CD14-positive monocyte (primary cell): ENCODE data around the gene COX7A1. TPM values are rescaled to one million over a fixed set of nuclear protein-coding genes. Genes with fewer than 3 reads are reported as not detected.

Source experiments
- DNase-seq, 3 donors: peaks; one replicate each; pipeline ENCODE4 v3.0.0-alpha.2; 2011 to 2022
- H2AFZ ChIP-seq: 2 replicates; pipeline ENCODE4 v1.6.0; 2012; ENCODE audit warnings: mild to moderate bottlenecking, low read depth, low read length, inconsistent platforms; ENCODE audit not compliant: insufficient read depth, poor library complexity, severe bottlenecking
- H3K27ac ChIP-seq, 2 donors: 1 replicate in 1 of 2; 2 replicates in 1 of 2; pipeline ENCODE4 v1.5.1; 2012 to 2013; ENCODE audit warnings: low read length in 2 of 2, control low read depth in 1 of 2, inconsistent platforms in 1 of 2, low read depth in 1 of 2, mild to moderate bottlenecking in 1 of 2
- H3K27me3 ChIP-seq, 2 donors: one replicate each; pipeline versions ENCODE4 v1.6.0 to v1.6.1; 2011 to 2013; ENCODE audit warnings: low read length in 2 of 2; ENCODE audit not compliant: control insufficient read depth in 2 of 2, insufficient read depth in 2 of 2
- H3K36me3 ChIP-seq, 2 donors: replicated peaks in 1 of 2; 1 replicate in 1 of 2; 2 replicates in 1 of 2; pipeline versions ENCODE4 v1.5.1 to v1.6.1; 2012 to 2013; ENCODE audit warnings: low read length in 2 of 2, control low read depth in 1 of 2, inconsistent platforms in 1 of 2, mild to moderate bottlenecking in 1 of 2; ENCODE audit not compliant: insufficient read depth in 2 of 2, control insufficient read depth in 1 of 2
- H3K4me1 ChIP-seq, 2 donors: 1 replicate in 1 of 2; 2 replicates in 1 of 2; pipeline versions ENCODE4 v1.5.1 to v1.6.1; 2012 to 2013; ENCODE audit warnings: low read length in 2 of 2, control low read depth in 1 of 2, inconsistent platforms in 1 of 2, mild to moderate bottlenecking in 1 of 2, moderate library complexity in 1 of 2; ENCODE audit not compliant: insufficient read depth in 2 of 2, control insufficient read depth in 1 of 2
- H3K4me2 ChIP-seq: replicated peaks from 2 replicates; pipeline ENCODE3; 2012; ENCODE audit warnings: low read length, moderate library complexity, mild to moderate bottlenecking; ENCODE audit not compliant: poor library complexity, severe bottlenecking; ENCODE audit errors: extremely low read depth
- H3K4me3 ChIP-seq, 3 experiments: fragments of 200-600 bp in 1 of 3; sonication (generic) in 1 of 3; replicated peaks in 1 of 3; 1 replicate in 2 of 3; 2 replicates in 1 of 3; pipeline ENCODE4 v1.5.1; 2011 to 2013; ENCODE audit warnings: low read length in 3 of 3, mild to moderate bottlenecking in 3 of 3, control low read depth in 2 of 3, low read depth in 2 of 3, inconsistent platforms in 1 of 3, moderate library complexity in 1 of 3
- H3K79me2 ChIP-seq: 2 replicates; pipeline ENCODE4 v1.6.0; 2012; ENCODE audit warnings: mild to moderate bottlenecking, control low read depth, inconsistent platforms, low read length, moderate library complexity; ENCODE audit not compliant: insufficient read depth
- H3K9ac ChIP-seq: 2 replicates; pipeline ENCODE4 v1.6.0; 2017; ENCODE audit warnings: low read length, mild to moderate bottlenecking; ENCODE audit not compliant: insufficient read depth, poor library complexity, severe bottlenecking
- H3K9me3 ChIP-seq, 2 donors: replicated peaks in 1 of 2; 1 replicate in 1 of 2; 2 replicates in 1 of 2; pipeline versions ENCODE4 v1.5.1 to v1.6.1; 2012 to 2013; ENCODE audit warnings: low read length in 2 of 2, control low read depth in 1 of 2; ENCODE audit not compliant: control insufficient read depth in 1 of 2, insufficient read depth in 1 of 2
- H4K20me1 ChIP-seq: 2 replicates; pipeline ENCODE4 v1.6.0; 2012; ENCODE audit warnings: mild to moderate bottlenecking, low read length, control low read depth, moderate library complexity; ENCODE audit not compliant: insufficient read depth
- H3K27ac Mint-ChIP-seq, 7 donors: one replicate each; pipeline ENCODE4 v1.8.0; 2020; ENCODE audit warnings: mild to moderate bottlenecking in 7 of 7, mixed read lengths in 7 of 7, moderate library complexity in 6 of 7, inconsistent platforms in 2 of 7
- H3K27me3 Mint-ChIP-seq, 3 donors: one replicate each; pipeline ENCODE4 v1.8.0; 2021 to 2022; ENCODE audit warnings: low read depth in 3 of 3, mild to moderate bottlenecking in 3 of 3, mixed read lengths in 3 of 3, moderate library complexity in 3 of 3, inconsistent platforms in 1 of 3
- H3K36me3 Mint-ChIP-seq, 2 donors: one replicate each; pipeline ENCODE4 v1.8.0; 2020; ENCODE audit warnings: mixed read lengths in 2 of 2, inconsistent platforms in 1 of 2, mild to moderate bottlenecking in 1 of 2
- H3K4me1 Mint-ChIP-seq: one replicate; pipeline ENCODE4 v1.8.0; 2020; ENCODE audit warnings: mild to moderate bottlenecking, mixed read lengths
- H3K4me3 Mint-ChIP-seq, 2 donors: one replicate each; pipeline ENCODE4 v1.8.0; 2020; ENCODE audit warnings: mild to moderate bottlenecking in 2 of 2, mixed read lengths in 2 of 2, moderate library complexity in 1 of 2
- H3K9me3 Mint-ChIP-seq, 7 donors: one replicate each; pipeline ENCODE4 v1.8.0; 2020 to 2022; ENCODE audit warnings: mixed read lengths in 7 of 7, mild to moderate bottlenecking in 6 of 7, moderate library complexity in 6 of 7, inconsistent platforms in 2 of 7
- CTCF ChIP-seq: fragments of 200-600 bp; IDR thresholded peaks from one replicate; pipeline ENCODE4 v1.8.0; 2022; ENCODE audit warnings: antibody characterized with exemption, mild to moderate bottlenecking
- WGBS: methylation state at CpG from one replicate; pipeline ENCODE4 v1.1.5; 2013; ENCODE audit warnings: missing lambda C conversion rate; ENCODE audit not compliant: insufficient coverage; 5-methylcytosine and 5-hydroxymethylcytosine counted together
- intact Hi-C, 2 donors: fragments of 100-400 bp; cut with micrococcal nuclease; formaldehyde crosslinking; loops; one replicate each; pipeline versions ENCODE4 v1.15.0 to v1.15.1; 2023
- polyA plus RNA-seq, 3 donors: library from polyadenylated mRNA; depleted of rRNA in 1 of 3; unstranded in 2 of 3; stranded (reverse) in 1 of 3; fragments of 300-500 nt in 2 of 3; fragments of >200 nt in 1 of 3; fragmentation: Illumina TruSeq in 2 of 3; gene quantifications; 1 replicate in 2 of 3; 2 replicates in 1 of 3; pipeline ENCODE4 v1.2.3, GENCODE V29; 2012 to 2021

Gene COX7A1
- polyA plus RNA-seq, 3 donors, result not detected

DNA sequence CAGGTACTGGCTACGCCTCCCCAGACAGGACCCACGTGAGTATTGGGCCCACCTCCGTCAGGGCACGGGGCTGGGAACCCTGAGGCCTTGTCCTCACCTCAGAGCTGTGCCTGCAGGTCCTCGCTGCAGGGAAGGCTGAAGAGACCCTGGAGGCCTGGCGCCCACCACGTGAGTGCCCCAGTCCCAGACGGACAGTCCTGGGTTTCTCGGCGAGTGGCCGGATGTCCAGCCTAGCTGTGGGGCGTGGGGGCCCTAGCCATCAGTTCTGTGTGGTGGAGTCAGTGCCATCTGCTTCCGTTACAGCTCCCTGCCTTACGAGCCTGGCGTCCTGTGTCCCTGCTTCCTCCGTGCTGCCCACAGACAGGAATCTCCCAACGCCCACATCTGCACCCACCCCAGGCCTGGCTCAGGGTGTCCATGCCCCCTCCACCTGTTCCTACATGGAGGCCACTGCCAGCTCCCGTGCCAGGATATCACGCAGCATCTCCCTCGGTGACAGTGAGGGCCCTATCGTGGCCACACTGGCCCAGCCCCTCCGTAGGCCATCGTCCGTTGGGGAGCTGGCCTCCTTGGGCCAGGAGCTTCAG is 49.1 kb downstream of the COX7A1 start:
- Histone ChIP-seq H3K79me2 (no peaks in the 10 kb centered on the region), H4K20me1 (no peaks in the 10 kb centered on the region), H3K4me1 (no peaks in the 10 kb centered on the region), H3K9me3 (no peaks in the 10 kb centered on the region), H3K4me2 (no peak overlapping the region), H2AFZ (no peak overlapping the region), H3K27ac (no peak overlapping the region), H3K9ac (no peak overlapping the region), H3K27me3 (no peaks in the 10 kb centered on the region), H3K36me3 (peaks cover 52 to 78% of the 10 kb centered on the region in 2 donors), H3K4me3 (no peak overlapping the region)
- peaks cover 0 to 4% (median 0%) of the 10 kb centered on the region in 3 donors for H3K27me3 Mint-ChIP-seq
- 99% methylated on average over 24 of the region's 24 CpGs for WGBS
- no peaks in the 10 kb centered on the region for H3K4me1 Mint-ChIP-seq
- peaks cover 23 to 70% of the 10 kb centered on the region in 2 donors for H3K36me3 Mint-ChIP-seq
- intact Hi-C loops, result no loop called here
- TF ChIP-seq CTCF, result no peak
- no peaks in the 10 kb centered on the region for H3K9me3 Mint-ChIP-seq
- no peak overlapping the region for H3K4me3 Mint-ChIP-seq
- H3K27ac Mint-ChIP-seq, result peak overlapping the region in 1 of 7 donors; percentile 67
- no peak for DNase-seq

GRCh38 chr19:36101550-36102327 is 50.5 kb downstream of the COX7A1 start:
- TF ChIP-seq CTCF, result no peak
- no peak overlapping the region for H3K4me2 ChIP-seq
- intact Hi-C loops, result no loop called here

More at GRCh38 chr19:36101550-36102327, 50.5 kb downstream of the COX7A1 start:
- H3K36me3 Mint-ChIP-seq, result peaks cover 29 to 84% of the 10 kb centered on the region in 2 donors
- H3K4me3 Mint-ChIP-seq, result no peak overlapping the region
- Histone ChIP-seq H3K27ac (no peak overlapping the region), H4K20me1 (no peaks in the 10 kb centered on the region), H3K4me1 (no peaks in the 10 kb centered on the region), H2AFZ (no peak overlapping the region), H3K9ac (no peak overlapping the region), H3K27me3 (no peaks in the 10 kb centered on the region), H3K4me3 (no peak overlapping the region), H3K36me3 (peaks cover 58 to 85% of the 10 kb centered on the region in 2 donors), H3K79me2 (no peaks in the 10 kb centered on the region), H3K9me3 (no peaks in the 10 kb centered on the region)
- no peaks in the 10 kb centered on the region for H3K9me3 Mint-ChIP-seq
- peak overlapping the region in 3 of 7 donors; percentile 6 to 63 (median 53) for H3K27ac Mint-ChIP-seq
- DNase-seq, result no peak
- peaks cover 0 to 4% (median 0%) of the 10 kb centered on the region in 3 donors for H3K27me3 Mint-ChIP-seq
- 96% methylated on average over 25 of the region's 27 CpGs for WGBS
- no peaks in the 10 kb centered on the region for H3K4me1 Mint-ChIP-seq

Other genes starting within 250 kb of the COX7A1 start
- 100 to 1,000 TPM; 264 to 829 (median 594) TPM for gene HCST, start 249.9 kb downstream of the COX7A1 start, polyA plus RNA-seq
- 1,000 to 10,000 TPM; 3,224 to 6,141 (median 5,182) TPM for gene TYROBP, start 244.2 kb downstream of the COX7A1 start, polyA plus RNA-seq
- gene LRFN3, start 216.1 kb downstream of the COX7A1 start, polyA plus RNA-seq, result under 1 TPM in 1 of 3 donors, not detected in 2; 0.04 TPM
- 10 to 100 TPM; 10.4 to 26.9 (median 19.0) TPM for gene SDHAF1, start 157.3 kb downstream of the COX7A1 start, polyA plus RNA-seq
- under 1 TPM in 1 of 3 donors, not detected in 2; 0.76 TPM for gene SYNE4, start 143.6 kb downstream of the COX7A1 start, polyA plus RNA-seq
- 10 to 100 TPM; 13.1 to 29.3 (median 16.1) TPM for gene ALKBH6, start 138.2 kb downstream of the COX7A1 start, polyA plus RNA-seq
- under 1 TPM in 1 of 3 donors, not detected in 2; 0.24 TPM for gene CLIP3, start 119.6 kb downstream of the COX7A1 start, polyA plus RNA-seq
- 1 to 10 TPM; 2.4 to 6.0 (median 3.1) TPM for gene THAP8, start 98.2 kb downstream of the COX7A1 start, polyA plus RNA-seq
- under 1 TPM in 2 of 3 donors, not detected in 1; 0.05 to 0.88 TPM for gene WDR62, start 97.5 kb downstream of the COX7A1 start, polyA plus RNA-seq
- not detected for gene OVOL3, start 41.3 kb downstream of the COX7A1 start, polyA plus RNA-seq
- 10 to 100 TPM; 21.2 to 73.9 (median 57.9) TPM for gene POLR2I, start 37.6 kb downstream of the COX7A1 start, polyA plus RNA-seq
- 100 to 1,000 TPM; 167 to 233 (median 178) TPM for gene TBCB, start 37.0 kb downstream of the COX7A1 start, polyA plus RNA-seq
- 100 to 1,000 TPM; 239 to 740 (median 282) TPM for gene CAPNS1, start 12.4 kb downstream of the COX7A1 start, polyA plus RNA-seq
- gene ZNF565, start 62.2 kb upstream of the COX7A1 start, polyA plus RNA-seq, result 1 to 10 TPM; 1.5 to 3.5 (median 2.1) TPM
- gene ZNF146, start 62.7 kb upstream of the COX7A1 start, polyA plus RNA-seq, result 10 to 100 TPM; 12.2 to 26.5 (median 15.8) TPM
- 1 to 10 TPM in 2 of 3 donors, under 1 TPM in 1; 0.72 to 1.9 (median 1.1) TPM for gene ZFP14, start 226.8 kb upstream of the COX7A1 start, polyA plus RNA-seq